NT2/D1 (cell line): ENCODE measurements around the gene LRCH1.

Source experiments
- SUZ12 ChIP-seq: IDR thresholded peaks from 2 replicates; pipeline ENCODE4 v1.6.1; 2011; ENCODE audit not compliant: insufficient read length, insufficient read depth; ENCODE audit errors: extremely low read depth
- YY1 ChIP-seq: IDR thresholded peaks from 2 replicates; pipeline ENCODE4 v1.6.1; 2011; ENCODE audit not compliant: insufficient read length, insufficient read depth
- ZNF274 ChIP-seq: IDR thresholded peaks from 2 replicates; pipeline ENCODE4 v1.6.1; 2011; ENCODE audit warnings: mild to moderate bottlenecking, low read depth, low read length

DNA sequence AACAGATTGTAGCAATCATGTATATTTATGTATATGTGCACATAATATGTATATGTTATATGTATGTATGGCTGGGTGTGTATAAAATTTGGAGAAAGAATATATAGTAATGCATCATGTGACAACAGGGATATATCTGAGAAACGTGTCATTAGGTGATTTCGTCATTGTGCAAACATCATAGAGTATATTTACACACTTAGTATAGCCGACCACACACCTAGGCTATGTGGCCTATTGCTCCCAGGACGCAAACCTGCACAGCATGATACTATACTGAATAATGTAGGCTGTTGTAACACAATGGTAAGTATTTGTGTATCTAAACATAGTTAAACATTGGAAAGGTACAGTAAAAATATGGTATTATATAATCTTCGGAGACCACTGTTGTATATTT, 200.2 kb downstream of the LRCH1 start:
- TF ChIP-seq YY1, result no peak
- no peak for TF ChIP-seq ZNF274
- TF ChIP-seq SUZ12, result no peak
